Measurements from ENCODE around the gene CAB39.

CAB39 gene

GRCh38 chr2:230712443-230713330 is at the start of gene CAB39:
Gene CAB39, plus strand, starts transcription at chr2:230712842. Its CDS starts 47,160 bp downstream, at chr2:230760002.
- DNase-seq = peak; percentile 79

DNA sequence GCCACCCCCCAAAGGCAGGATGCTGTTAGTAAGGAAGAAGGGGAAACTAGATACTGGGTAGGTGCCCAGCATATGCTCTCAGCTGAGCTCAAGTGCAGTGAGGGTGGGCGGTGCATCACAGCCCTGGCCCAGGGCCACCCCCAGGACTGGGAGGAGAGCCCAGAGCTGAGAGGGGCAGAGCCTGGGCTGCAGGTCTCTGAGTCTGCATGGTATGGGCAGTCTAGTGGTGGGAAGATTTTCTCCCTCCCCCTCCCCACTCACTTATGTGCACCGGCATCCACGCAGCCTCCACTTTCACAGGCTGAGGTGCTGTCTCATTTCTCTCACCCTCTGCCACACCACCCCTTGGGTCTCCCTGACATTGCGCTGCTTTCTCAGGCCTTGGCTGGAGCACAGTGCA is 48.5 kb upstream of the CAB39 start:
- DNase-seq = peak; percentile 28

DNA sequence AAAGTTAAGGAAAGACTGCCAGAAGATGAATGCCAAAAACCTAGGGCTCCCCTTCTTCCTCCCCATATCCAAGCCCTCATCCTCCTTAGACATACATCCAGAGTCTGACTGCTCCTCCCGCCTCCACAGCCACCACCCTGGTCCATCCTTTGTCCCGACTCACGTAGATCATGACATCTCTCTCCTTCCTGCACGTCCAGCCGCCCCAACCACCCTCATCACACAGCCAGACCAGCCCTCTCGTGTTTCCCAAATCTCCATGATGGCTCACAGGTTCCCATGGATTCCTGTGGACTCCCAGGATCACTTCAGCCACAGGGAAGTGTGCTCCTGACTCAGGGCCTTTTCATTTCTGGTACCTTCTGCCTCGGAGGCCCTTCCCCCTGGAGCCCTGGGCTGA is 47.8 kb upstream of the CAB39 start:
- DNase-seq = no peak

GRCh38 chr2:230665263-230665691 is 47.4 kb upstream of the CAB39 start:
- no peak for DNase-seq

- no peak for DNase-seq
These were observed 46.2 kb upstream of the CAB39 start for GRCh38 chr2:230666446-230666845.

GRCh38 chr2:230666885-230667712 is 45.5 kb upstream of the CAB39 start:
- no peak for DNase-seq

GRCh38 chr2:230668184-230668938 is 44.3 kb upstream of the CAB39 start:
- DNase-seq = no peak

DNA sequence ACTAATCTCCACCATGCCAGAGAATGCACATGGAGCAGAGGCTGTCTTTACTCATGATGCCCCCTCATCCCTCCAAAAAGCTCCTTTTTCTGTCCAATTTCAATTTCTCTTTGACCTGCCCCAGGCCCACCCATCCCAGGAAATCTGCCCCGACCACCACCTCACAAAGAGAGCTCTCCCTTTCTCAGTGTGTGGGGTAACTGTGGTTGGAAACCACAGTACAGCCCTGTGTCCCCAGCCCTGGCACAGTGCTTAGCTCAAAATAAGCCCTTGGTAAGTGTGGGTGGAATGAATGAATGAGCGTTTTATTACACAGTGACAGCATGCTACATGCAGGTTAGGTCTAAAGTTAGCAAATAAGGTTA is 43.7 kb upstream of the CAB39 start:
- no peak for DNase-seq

DNA sequence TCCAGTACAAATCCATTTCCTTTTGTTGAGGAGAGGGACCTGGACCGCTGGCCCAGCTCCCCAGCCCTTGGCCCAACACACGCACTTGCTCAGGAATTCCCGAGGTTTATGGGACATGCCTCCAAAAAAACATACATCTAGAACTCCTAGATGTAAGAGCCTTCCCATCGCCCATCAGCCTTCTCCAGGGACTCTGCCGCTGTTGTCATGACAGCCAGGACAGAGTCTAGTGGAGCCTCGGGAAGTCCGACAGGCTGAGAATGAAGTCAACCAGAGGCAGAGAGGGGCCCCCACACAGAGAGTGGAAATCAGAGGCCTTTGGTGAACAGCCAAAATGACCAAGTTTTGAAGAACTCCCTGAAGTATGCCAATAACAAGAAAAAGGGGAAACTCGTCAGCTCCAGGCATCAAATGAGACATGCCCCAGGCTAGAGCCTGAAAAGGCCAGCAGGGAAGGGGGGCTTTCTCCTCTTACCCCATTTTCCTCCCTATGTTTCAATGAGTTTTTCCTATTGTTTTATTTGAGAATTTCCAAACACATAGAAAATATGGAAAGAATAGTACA is 43.2 kb upstream of the CAB39 start:
- DNase-seq = no peak

- no peak for DNase-seq
These were observed 41.5 kb upstream of the CAB39 start for GRCh38 chr2:230671117-230671516.

- DNase-seq = no peak
These were observed 39.8 kb upstream of the CAB39 start for GRCh38 chr2:230672836-230673235.

DNA sequence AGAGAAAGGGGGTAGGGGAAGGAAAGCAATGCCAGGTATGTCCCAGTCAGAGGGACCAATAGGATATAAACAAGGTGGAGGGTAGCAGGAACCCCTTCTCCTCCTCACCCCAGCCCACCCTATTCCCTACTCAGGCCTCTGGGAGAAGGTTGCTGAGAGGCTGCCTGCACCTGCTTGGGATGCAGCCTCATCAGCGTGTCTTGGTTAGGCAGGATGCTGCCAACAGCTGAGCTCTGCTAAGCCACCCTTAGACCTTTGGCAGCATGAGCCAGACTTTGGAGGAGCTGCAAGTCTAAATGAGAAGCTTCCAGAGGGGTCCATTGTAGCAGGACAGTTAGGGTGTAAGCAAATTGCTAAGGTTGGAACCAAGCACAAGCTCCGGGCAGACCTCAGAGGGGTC is 38.2 kb upstream of the CAB39 start:
- DNase-seq = no peak

GRCh38 chr2:230674966-230675672 is 37.5 kb upstream of the CAB39 start:
- no peak for DNase-seq

GRCh38 chr2:230676546-230676945 is 36.1 kb upstream of the CAB39 start:
- DNase-seq = no peak

DNA sequence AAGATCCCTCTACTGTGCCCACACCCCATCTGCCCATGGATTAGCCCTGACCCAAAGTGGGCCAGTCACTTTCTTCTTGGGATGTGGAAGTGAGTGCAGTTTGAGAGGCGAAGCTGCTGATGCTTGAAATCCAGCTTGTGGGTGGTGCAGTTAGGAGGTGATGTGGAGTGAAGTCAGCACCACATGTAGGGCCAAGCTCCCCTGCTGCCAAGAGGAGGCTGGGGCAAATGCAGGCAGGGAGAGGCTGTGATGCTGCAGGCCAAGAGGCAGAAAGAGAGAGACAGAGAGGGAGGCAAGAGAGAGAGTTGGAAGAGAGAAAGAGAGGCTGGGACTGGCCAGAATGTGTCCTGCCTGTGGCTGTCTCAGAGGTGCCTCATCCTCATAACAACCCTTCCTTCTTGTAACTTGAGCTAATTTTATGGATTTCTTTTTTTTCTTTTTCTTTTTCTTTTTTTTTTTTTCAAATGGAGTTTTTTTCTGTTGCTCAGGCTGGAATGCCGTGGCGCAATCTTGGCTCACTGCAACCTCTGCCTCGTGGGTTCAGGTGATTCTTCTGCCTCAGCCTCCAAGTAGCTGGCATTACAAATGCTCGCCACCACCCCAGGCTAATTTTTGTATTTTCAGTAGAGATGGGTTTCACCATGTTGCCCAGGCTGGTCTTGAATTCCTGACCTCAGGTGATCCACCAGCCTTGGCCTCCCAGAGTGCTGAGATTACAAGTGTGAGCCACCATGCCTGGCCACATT is 35.3 kb upstream of the CAB39 start:
- DNase-seq = no peak

DNA sequence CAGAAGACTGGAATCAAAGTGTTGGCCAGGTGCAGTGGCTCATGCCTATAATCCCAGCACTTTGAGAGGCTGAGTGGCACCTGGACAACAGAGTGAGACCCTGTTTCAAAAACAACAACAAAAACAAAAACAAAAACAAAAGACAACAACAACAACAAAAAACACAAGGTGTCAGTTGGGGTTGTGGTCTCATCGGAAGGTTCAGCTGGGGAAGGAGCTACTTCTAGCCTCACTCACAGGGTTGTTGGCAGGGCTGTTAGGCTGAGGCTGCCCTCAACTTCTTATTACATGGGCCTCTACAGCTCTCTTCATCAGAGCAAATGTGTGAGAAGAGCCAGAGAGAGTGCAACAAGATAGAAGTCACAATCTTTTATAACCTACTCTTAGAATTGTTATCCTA is 34.6 kb upstream of the CAB39 start:
- DNase-seq = no peak

- DNase-seq = no peak
These were observed 34.2 kb upstream of the CAB39 start for GRCh38 chr2:230678451-230678850.

DNA sequence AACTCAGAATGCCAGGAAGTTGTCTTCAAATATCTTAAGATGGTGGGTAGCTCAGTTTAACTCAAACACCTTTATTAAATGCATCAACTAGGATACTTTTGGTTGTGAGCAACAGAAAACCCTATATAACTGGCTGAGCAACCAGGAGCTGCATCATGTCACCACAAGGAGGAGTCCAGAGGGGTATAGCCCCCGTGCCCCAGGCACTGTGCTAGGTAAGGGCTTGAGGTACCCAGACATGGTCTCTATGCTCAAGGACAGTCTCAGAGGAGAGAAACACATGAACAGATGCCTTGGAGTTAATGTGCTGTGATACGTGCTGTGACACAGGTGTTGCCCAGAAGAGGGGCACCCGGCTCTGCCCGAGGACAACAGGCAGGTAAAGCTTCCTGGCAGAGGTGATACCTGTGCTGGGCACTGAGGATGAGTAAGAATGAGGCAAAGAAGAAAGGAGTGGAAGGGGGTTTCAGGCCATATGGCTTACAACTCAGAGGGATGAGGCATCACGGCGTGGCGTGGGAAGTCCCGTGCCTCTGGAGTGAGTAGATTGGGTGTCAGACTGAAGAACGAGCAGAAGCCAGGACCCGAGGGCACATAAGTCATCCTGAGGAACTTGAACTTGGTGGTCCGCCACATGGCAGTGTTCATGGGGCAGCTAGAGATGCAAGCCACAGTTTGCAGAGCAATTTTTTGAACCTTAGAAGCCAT is 32.0 kb upstream of the CAB39 start:
- no peak for DNase-seq

DNA sequence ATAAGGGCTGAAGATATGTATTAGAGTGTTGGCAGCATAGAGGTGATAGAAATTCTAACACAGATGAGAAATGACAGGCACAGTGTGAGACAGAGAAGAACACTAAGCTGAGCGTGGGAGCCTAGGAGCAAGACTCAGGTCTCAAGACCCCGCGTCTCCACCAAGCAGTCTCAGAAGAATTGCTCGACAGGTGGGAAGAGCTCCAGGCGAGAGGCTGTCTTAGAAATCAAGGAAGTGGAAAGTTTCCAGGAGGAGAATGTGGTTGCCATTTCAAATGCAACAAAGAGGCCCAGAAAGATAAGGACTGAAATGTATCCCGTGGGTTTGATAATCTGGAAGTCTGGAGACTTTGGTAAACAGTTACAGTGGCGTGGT is 31.5 kb upstream of the CAB39 start:
- DNase-seq = no peak

- no peak for DNase-seq
These were observed 30.1 kb upstream of the CAB39 start for GRCh38 chr2:230682546-230682945.

Data from NK-92 treated with Interleukin-12 subunit alpha and Interleukin-12 subunit beta, amount 100 ng/mL, for 24 hours (cell line).